Trophoblast cell (in vitro differentiated cells and primary cell): ENCODE data around the gene CCKAR.

ENCODE experiments used
- DNase-seq, 2 donors: peaks; one replicate each; pipeline ENCODE4 v3.0.0-alpha.2; 2016
- H2AFZ ChIP-seq: 2 replicates; pipeline ENCODE4 v1.6.1; 2013; ENCODE audit warnings: low read length, moderate library complexity, mild to moderate bottlenecking; ENCODE audit not compliant: insufficient read depth, poor library complexity
- H2AK5ac ChIP-seq: 2 replicates; pipeline ENCODE4 v1.6.1; 2013; ENCODE audit warnings: mild to moderate bottlenecking, low read length
- H2BK120ac ChIP-seq: 2 replicates; pipeline ENCODE4 v1.6.1; 2013; ENCODE audit warnings: low read length, mild to moderate bottlenecking, moderate library complexity; ENCODE audit not compliant: insufficient read depth, poor library complexity
- H2BK12ac ChIP-seq: 2 replicates; pipeline ENCODE4 v1.6.1; 2013; ENCODE audit warnings: mild to moderate bottlenecking, low read length, moderate library complexity
- H2BK5ac ChIP-seq: 2 replicates; pipeline ENCODE4 v1.6.1; 2013; ENCODE audit warnings: low read length, low read depth, moderate library complexity, mild to moderate bottlenecking; ENCODE audit not compliant: poor library complexity
- H3K14ac ChIP-seq: 2 replicates; pipeline ENCODE4 v1.6.1; 2013; ENCODE audit warnings: mild to moderate bottlenecking, low read length
- H3K18ac ChIP-seq: 2 replicates; pipeline ENCODE4 v1.6.1; 2013; ENCODE audit warnings: mild to moderate bottlenecking, low read length
- H3K23ac ChIP-seq: 2 replicates; pipeline ENCODE4 v1.6.1; 2013; ENCODE audit warnings: low read length
- H3K27ac ChIP-seq: 2 replicates; pipeline ENCODE4 v1.5.1; 2013; ENCODE audit warnings: low read depth, mild to moderate bottlenecking, inconsistent platforms, low read length, moderate library complexity
- H3K27me3 ChIP-seq: 2 replicates; pipeline ENCODE4 v1.6.1; 2013; ENCODE audit warnings: inconsistent platforms, mild to moderate bottlenecking, low read length, moderate library complexity; ENCODE audit not compliant: insufficient read depth
- H3K36me3 ChIP-seq, 2 experiments: 1 replicate in 1 of 2; 2 replicates in 1 of 2; pipeline ENCODE4 v1.6.1; 2013; ENCODE audit warnings: low read length in 2 of 2, mild to moderate bottlenecking in 2 of 2, moderate library complexity in 1 of 2; ENCODE audit not compliant: insufficient read depth in 2 of 2, control insufficient read depth in 1 of 2
- H3K4ac ChIP-seq: 2 replicates; pipeline ENCODE4 v1.6.1; 2013; ENCODE audit warnings: low read depth, mild to moderate bottlenecking, low read length, moderate library complexity
- H3K4me1 ChIP-seq, 2 experiments: 1 replicate in 1 of 2; 2 replicates in 1 of 2; pipeline ENCODE4 v1.6.1; 2013; ENCODE audit warnings: low read length in 2 of 2, mild to moderate bottlenecking in 2 of 2, moderate library complexity in 1 of 2; ENCODE audit not compliant: insufficient read depth in 2 of 2, control insufficient read depth in 1 of 2
- H3K4me2 ChIP-seq: 2 replicates; pipeline ENCODE4 v1.6.1; 2013; ENCODE audit warnings: inconsistent platforms, mild to moderate bottlenecking, low read length, moderate library complexity
- H3K4me3 ChIP-seq: 2 replicates; pipeline ENCODE4 v1.5.1; 2013; ENCODE audit warnings: mild to moderate bottlenecking, low read depth, low read length, inconsistent platforms
- H3K79me1 ChIP-seq: one replicate; pipeline ENCODE4 v1.6.1; 2013; ENCODE audit warnings: low read length
- H3K79me2 ChIP-seq: 2 replicates; pipeline ENCODE4 v1.6.1; 2013; ENCODE audit warnings: low read length, mild to moderate bottlenecking; ENCODE audit not compliant: control insufficient read depth, insufficient read depth, poor library complexity
- H3K9ac ChIP-seq: 2 replicates; pipeline ENCODE4 v1.6.1; 2013; ENCODE audit warnings: mild to moderate bottlenecking, low read length
- H3K9me3 ChIP-seq: 2 replicates; pipeline ENCODE4 v1.6.1; 2013; ENCODE audit warnings: low read depth, mild to moderate bottlenecking, control low read depth, inconsistent platforms, low read length; ENCODE audit not compliant: insufficient read depth
- H4K12ac ChIP-seq: 2 replicates; pipeline ENCODE4 v1.6.1; 2013; ENCODE audit warnings: low read depth, mild to moderate bottlenecking, low read length, moderate library complexity
- H4K8ac ChIP-seq: 2 replicates; pipeline ENCODE4 v1.6.1; 2013; ENCODE audit warnings: low read depth, mild to moderate bottlenecking, low read length, moderate library complexity
- H4K91ac ChIP-seq: one replicate; pipeline ENCODE4 v1.6.1; 2013; ENCODE audit warnings: low read depth, mild to moderate bottlenecking, low read length, moderate library complexity
- WGBS: extraction: QIAGEN DNeasy Blood & Tissue Kit; methylation state at CpG from one replicate; pipeline ENCODE4 v1.1.7; 2013; ENCODE audit warnings: missing lambda C conversion rate; ENCODE audit not compliant: insufficient read length, insufficient coverage; ENCODE audit errors: extremely low coverage; 5-methylcytosine and 5-hydroxymethylcytosine counted together

Gene CCKAR

DNA sequence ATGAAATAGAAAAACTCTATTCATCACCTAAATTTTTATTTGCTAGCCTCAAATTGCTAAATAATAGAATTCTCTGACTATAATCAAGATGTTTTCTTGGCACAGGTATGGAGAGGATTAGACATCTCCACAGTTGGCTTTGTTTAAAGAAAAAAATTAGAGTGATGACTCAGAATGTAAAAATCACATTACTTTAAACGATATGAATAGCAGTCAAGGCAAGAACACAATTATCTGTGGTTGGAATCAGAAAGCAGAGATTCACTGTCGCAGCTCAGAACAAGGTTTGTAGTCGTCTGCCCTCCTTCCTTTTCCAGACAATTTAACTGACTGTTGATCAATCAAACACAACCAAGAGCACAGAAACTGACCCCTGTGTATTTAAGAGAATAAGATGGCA, 32.2 kb upstream of the CCKAR start:
- no peak overlapping the region for H3K14ac ChIP-seq
- DNase-seq, result peak in 1 of 2 donors; percentile 34
- H2BK12ac ChIP-seq, result no peak overlapping the region
- H2BK120ac ChIP-seq, result no peak overlapping the region
- no peak overlapping the region for H3K27ac ChIP-seq
- H2AFZ ChIP-seq, result no peak overlapping the region
- H3K18ac ChIP-seq, result no peak overlapping the region
- no peak overlapping the region for H4K12ac ChIP-seq
- no peak overlapping the region for H3K23ac ChIP-seq
- H3K4me1 ChIP-seq, result peaks cover 6 to 10% of the 10 kb centered on the region in 2 experiments
- H4K8ac ChIP-seq, result no peak overlapping the region
- no peak overlapping the region for H4K91ac ChIP-seq
- no peak overlapping the region for H2BK5ac ChIP-seq
- no peak overlapping the region for H3K4me2 ChIP-seq
- H3K79me2 ChIP-seq, result no peaks in the 10 kb centered on the region
- H2AK5ac ChIP-seq, result no peak overlapping the region
- no peaks in the 10 kb centered on the region for H3K9me3 ChIP-seq
- H3K4me3 ChIP-seq, result no peak overlapping the region
- peaks cover 5% of the 10 kb centered on the region for H3K79me1 ChIP-seq
- H3K36me3 ChIP-seq, result no peaks in the 10 kb centered on the region
- no peaks in the 10 kb centered on the region for H3K27me3 ChIP-seq
- no CpG with 5 or more reads among the region's 3 CpGs for WGBS
- no peak overlapping the region for H3K9ac ChIP-seq
- H3K4ac ChIP-seq, result no peak overlapping the region

DNA sequence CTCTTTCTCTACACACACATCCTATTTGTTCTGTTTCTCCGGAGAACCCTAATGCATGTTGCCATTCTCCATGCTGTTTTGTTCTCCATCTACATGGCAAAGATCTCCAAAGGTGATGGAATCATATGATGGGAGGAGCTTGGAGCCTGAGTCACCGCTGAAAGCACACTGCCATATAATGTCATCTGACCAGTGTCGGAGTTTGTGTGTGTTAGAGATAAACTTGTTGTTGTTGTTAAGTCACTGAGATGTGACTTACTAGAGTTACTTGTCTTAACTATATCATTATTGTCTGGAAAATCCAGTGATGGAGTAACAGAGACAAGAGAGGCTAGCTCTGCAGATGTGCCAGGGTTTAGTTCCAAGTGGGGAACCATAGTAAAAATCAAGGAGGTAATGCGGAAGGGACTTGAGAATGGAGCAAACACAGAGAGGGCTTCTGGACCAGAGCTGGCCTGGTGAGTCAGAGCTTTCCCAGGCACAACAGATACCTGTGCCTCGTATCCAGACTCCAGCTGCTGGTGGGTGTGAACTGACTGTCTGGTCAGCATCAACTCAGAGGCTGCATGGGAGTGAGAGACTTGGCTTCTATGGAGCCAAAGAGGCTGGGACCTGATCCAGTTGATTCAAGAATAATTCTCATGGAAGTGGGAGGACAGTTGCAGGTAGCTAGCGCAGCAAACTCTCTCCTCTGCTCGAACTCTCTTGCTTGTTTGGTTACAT, 30.6 kb upstream of the CCKAR start:
- H3K4ac ChIP-seq, result no peak overlapping the region

DNA sequence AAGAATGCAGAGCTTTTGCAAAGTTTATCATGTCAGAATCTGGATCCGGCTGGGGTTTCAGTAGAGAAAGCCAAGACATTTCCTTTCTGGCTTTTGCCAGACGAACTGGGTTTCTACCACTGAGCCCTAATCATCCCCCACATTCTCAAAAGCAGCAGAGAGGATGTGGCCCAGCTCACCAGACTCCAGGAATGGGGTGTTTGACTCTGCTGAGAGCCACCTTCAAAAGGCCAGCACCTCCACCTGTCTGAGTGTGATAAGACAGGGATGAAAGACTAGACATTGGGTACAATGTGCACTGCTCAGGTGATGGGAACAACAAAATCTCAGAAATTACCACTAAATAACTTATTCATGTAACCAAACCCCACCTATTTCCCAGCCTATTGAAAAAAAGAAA, 25.7 kb upstream of the CCKAR start:
- Histone ChIP-seq H3K18ac (no peak overlapping the region), H3K27ac (no peak overlapping the region), H4K91ac (no peak overlapping the region), H4K12ac (no peak overlapping the region), H2BK120ac (no peak overlapping the region), H3K23ac (no peak overlapping the region), H3K9me3 (no peaks in the 10 kb centered on the region), H3K14ac (no peak overlapping the region), H3K4me1 (no peaks in the 10 kb centered on the region), H3K4ac (no peak overlapping the region), H4K8ac (no peak overlapping the region), H3K79me2 (no peaks in the 10 kb centered on the region), H2AK5ac (no peak overlapping the region), H3K4me3 (no peak overlapping the region), H2BK5ac (no peak overlapping the region), H2BK12ac (no peak overlapping the region), H3K79me1 (peaks cover 2% of the 10 kb centered on the region), H3K9ac (no peak overlapping the region), H3K4me2 (no peak overlapping the region), H2AFZ (no peak overlapping the region), H3K27me3 (no peaks in the 10 kb centered on the region), H3K36me3 (no peaks in the 10 kb centered on the region)
- no peak for DNase-seq
- WGBS, result no CpG with 5 or more reads among the region's 2 CpGs

More for the DNA sequence above, 30.6 kb upstream of the CCKAR start:
- no peak overlapping the region for H4K8ac ChIP-seq
- H3K79me2 ChIP-seq, result no peaks in the 10 kb centered on the region
- peaks cover 6 to 10% of the 10 kb centered on the region in 2 experiments for H3K4me1 ChIP-seq
- peak; percentile 11 to 12 for DNase-seq
- peak overlapping the region; percentile 12 for H3K27ac ChIP-seq
- no peak overlapping the region for H3K4me3 ChIP-seq
- no peaks in the 10 kb centered on the region for H3K27me3 ChIP-seq
- no peak overlapping the region for H3K4me2 ChIP-seq
- H3K9ac ChIP-seq, result no peak overlapping the region
- no peaks in the 10 kb centered on the region for H3K36me3 ChIP-seq
- H2BK5ac ChIP-seq, result no peak overlapping the region
- no CpG with 5 or more reads among the region's 7 CpGs for WGBS
- no peak overlapping the region for H2AK5ac ChIP-seq
- H3K79me1 ChIP-seq, result peaks cover 5% of the 10 kb centered on the region
- no peak overlapping the region for H2AFZ ChIP-seq
- H3K14ac ChIP-seq, result no peak overlapping the region
- H3K23ac ChIP-seq, result no peak overlapping the region
- no peak overlapping the region for H2BK12ac ChIP-seq
- H4K91ac ChIP-seq, result peak overlapping the region; percentile 12
- no peak overlapping the region for H2BK120ac ChIP-seq
- H4K12ac ChIP-seq, result no peak overlapping the region
- no peaks in the 10 kb centered on the region for H3K9me3 ChIP-seq
- no peak overlapping the region for H3K18ac ChIP-seq

DNA sequence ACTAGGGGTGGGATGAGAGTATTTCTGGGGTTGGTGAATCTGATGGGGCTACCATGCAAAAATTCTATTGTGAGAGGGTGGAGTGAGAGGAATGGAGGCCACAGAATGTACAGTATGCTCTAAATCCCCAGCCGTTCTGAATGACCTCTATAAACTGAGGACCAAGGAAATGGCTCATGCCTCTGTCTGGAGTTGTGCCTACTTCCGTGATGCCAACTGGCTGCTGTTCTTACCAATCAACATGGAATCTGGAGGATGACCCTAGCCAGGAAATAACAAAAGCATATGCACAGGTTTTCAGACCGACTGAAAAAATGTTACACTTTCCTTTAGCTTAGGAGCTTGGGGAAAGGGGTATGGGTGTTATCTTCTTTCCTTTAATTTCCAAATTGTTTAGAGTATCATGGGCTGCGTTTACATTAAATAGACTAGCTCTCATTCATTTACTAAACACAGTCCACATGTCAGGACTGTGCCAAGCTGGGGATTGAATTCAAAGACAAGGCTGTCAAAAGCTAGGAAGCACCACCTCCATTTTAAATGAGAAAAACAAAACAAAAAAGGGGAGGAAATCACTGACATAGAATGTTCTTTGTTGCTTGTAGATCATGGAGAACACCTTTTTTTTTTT, 20.2 kb upstream of the CCKAR start:
- peak overlapping the region; percentile 70 for H4K91ac ChIP-seq
- no CpG with 5 or more reads among the region's 4 CpGs for whole genome bisulfite sequencing
- peak overlapping the region; percentile 41 for H2BK120ac ChIP-seq
- peak overlapping the region; percentile 36 for H4K12ac ChIP-seq
- H4K8ac ChIP-seq, result peak overlapping the region; percentile 22
- peak overlapping the region; percentile 85 for H2BK5ac ChIP-seq
- DNase-seq, result no peak
- H3K79me1 ChIP-seq, result peaks cover 4% of the 10 kb centered on the region
- H3K27me3 ChIP-seq, result no peaks in the 10 kb centered on the region
- no peaks in the 10 kb centered on the region for H3K9me3 ChIP-seq
- H2BK12ac ChIP-seq, result peak overlapping the region; percentile 77
- H3K79me2 ChIP-seq, result no peaks in the 10 kb centered on the region
- no peak overlapping the region for H3K23ac ChIP-seq
- H2AFZ ChIP-seq, result peak overlapping the region; percentile 39
- H3K4ac ChIP-seq, result no peak overlapping the region
- no peak overlapping the region for H3K9ac ChIP-seq
- peak overlapping the region; percentile 45 for H3K14ac ChIP-seq
- H3K4me3 ChIP-seq, result no peak overlapping the region
- H2AK5ac ChIP-seq, result no peak overlapping the region
- H3K36me3 ChIP-seq, result no peaks in the 10 kb centered on the region
- peak overlapping the region; percentile 75 for H3K27ac ChIP-seq
- no peak overlapping the region for H3K18ac ChIP-seq
- H3K4me2 ChIP-seq, result no peak overlapping the region
- peaks cover 7% of the 10 kb centered on the region in 2 experiments for H3K4me1 ChIP-seq
